Ascending aorta (tissue), 2 donors: Measurements from ENCODE around the gene AHNAK. TPM values are rescaled to one million over a fixed set of nuclear protein-coding genes. Genes with fewer than 3 reads are reported as not detected.

Experiments
- DNase-seq, 2 donors: peaks; one replicate each; pipeline ENCODE4 v3.0.0-alpha.2; 2019; ENCODE audit warnings: low spot score in 2 of 2
- H3K27ac ChIP-seq, 2 donors: fragments of 200-600 bp; sonication (generic); one replicate each; pipeline ENCODE4 v1.5.1; 2016 to 2017; ENCODE audit warnings: mild to moderate bottlenecking in 1 of 2
- H3K27me3 ChIP-seq: fragments of 200-600 bp; sonication (generic); one replicate; pipeline ENCODE4 v1.5.1; 2017
- H3K36me3 ChIP-seq, 2 donors: fragments of 200-600 bp; sonication (generic); one replicate each; pipeline ENCODE4 v1.5.1; 2016
- H3K4me1 ChIP-seq, 2 donors: fragments of 200-600 bp; sonication (generic); one replicate each; pipeline ENCODE4 v1.5.1; 2016 to 2017; ENCODE audit warnings: mild to moderate bottlenecking in 1 of 2
- H3K4me3 ChIP-seq, 2 donors: fragments of 200-600 bp; sonication (generic); one replicate each; pipeline ENCODE4 v1.5.1; 2016 to 2017; ENCODE audit warnings: mild to moderate bottlenecking in 1 of 2
- H3K9me3 ChIP-seq, 2 donors: fragments of 200-600 bp; sonication (generic); one replicate each; pipeline ENCODE4 v1.5.1; 2016
- intact Hi-C: fragments of 100-400 bp; cut with DNase I; formaldehyde crosslinking; loops from one replicate; pipeline ENCODE4 v1.15.1; 2023
- total RNA-seq: library from RNA; depleted of rRNA; stranded (reverse); fragments of >200 nt; gene quantifications from one replicate; pipeline ENCODE4 v1.1.0, GENCODE V29; 2016
- TF ChIP-seq, protein P1 (sequence below), 3 experiments: fragments of 200-600 bp in 2 of 3; fragments of 450-650 bp in 1 of 3; sonication (generic) in 2 of 3; IDR thresholded peaks; one replicate each; pipeline ENCODE4 v1.5.1; 2016 to 2019; ENCODE audit warnings: antibody characterized with exemption in 3 of 3, mild to moderate bottlenecking in 1 of 3, moderate library complexity in 1 of 3

The AHNAK gene
- total RNA-seq, 1 donor from 2014 or later = 718 TPM

GRCh38 chr11:62466444-62466843 lies 80.2 kb downstream of the AHNAK start:
- Histone ChIP-seq H3K27me3 (no peaks in the 10 kb centered on the region), H3K36me3 (no peaks in the 10 kb centered on the region), H3K9me3 (no peaks in the 10 kb centered on the region), H3K4me3 (no peak overlapping the region), H3K27ac (no peak overlapping the region), H3K4me1 (no peaks in the 10 kb centered on the region)
- TF ChIP-seq, protein P1, sequence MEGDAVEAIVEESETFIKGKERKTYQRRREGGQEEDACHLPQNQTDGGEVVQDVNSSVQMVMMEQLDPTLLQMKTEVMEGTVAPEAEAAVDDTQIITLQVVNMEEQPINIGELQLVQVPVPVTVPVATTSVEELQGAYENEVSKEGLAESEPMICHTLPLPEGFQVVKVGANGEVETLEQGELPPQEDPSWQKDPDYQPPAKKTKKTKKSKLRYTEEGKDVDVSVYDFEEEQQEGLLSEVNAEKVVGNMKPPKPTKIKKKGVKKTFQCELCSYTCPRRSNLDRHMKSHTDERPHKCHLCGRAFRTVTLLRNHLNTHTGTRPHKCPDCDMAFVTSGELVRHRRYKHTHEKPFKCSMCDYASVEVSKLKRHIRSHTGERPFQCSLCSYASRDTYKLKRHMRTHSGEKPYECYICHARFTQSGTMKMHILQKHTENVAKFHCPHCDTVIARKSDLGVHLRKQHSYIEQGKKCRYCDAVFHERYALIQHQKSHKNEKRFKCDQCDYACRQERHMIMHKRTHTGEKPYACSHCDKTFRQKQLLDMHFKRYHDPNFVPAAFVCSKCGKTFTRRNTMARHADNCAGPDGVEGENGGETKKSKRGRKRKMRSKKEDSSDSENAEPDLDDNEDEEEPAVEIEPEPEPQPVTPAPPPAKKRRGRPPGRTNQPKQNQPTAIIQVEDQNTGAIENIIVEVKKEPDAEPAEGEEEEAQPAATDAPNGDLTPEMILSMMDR (IDR thresholded peaks at IDR 0.05) = no peak
- no peak for DNase-seq
- intact Hi-C loops = no loop called here

- H3K27ac ChIP-seq = no peak overlapping the region
- no peaks in the 10 kb centered on the region for H3K4me1 ChIP-seq
- no peak overlapping the region for H3K4me3 ChIP-seq
- H3K27me3 ChIP-seq = no peaks in the 10 kb centered on the region
- H3K9me3 ChIP-seq = no peaks in the 10 kb centered on the region
- intact Hi-C loops = no loop called here
- TF ChIP-seq, protein P1 (IDR thresholded peaks at IDR 0.05) = no peak
- H3K36me3 ChIP-seq = no peaks in the 10 kb centered on the region
- DNase-seq = no peak
These were observed 82.0 kb downstream of the AHNAK start for GRCh38 chr11:62464655-62465054.

DNA sequence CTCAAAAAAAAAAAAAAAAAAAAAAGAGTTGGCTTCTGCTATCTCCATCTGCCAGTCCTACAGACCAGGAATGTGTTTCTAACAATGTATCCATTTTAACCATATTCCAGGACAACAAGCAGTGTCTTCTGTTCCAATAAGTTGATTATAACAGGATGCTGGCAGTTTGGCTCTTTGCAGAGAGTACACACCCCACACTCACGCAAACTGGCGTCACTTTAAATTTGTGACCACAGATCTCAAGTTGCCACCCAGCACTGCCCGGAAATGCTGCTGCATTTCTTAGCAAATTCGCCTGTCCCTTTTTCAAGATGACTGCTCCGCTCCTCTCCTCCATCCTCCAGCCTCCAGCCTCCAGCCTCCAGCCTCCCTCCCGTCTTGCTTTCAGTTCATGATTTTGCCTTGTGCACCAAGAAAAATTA lies 83.5 kb downstream of the AHNAK start:
- DNase-seq = no peak
- Histone ChIP-seq H3K27me3 (no peaks in the 10 kb centered on the region), H3K4me3 (no peak overlapping the region), H3K9me3 (no peaks in the 10 kb centered on the region), H3K36me3 (no peaks in the 10 kb centered on the region), H3K4me1 (no peaks in the 10 kb centered on the region), H3K27ac (no peak overlapping the region)
- intact Hi-C loops = no loop called here
- TF ChIP-seq, protein P1 (IDR thresholded peaks at IDR 0.05) = no peak

GRCh38 chr11:62462508-62462892 lies 84.1 kb downstream of the AHNAK start:
- Histone ChIP-seq H3K9me3 (no peaks in the 10 kb centered on the region), H3K27ac (no peak overlapping the region), H3K27me3 (no peaks in the 10 kb centered on the region), H3K4me3 (no peak overlapping the region), H3K36me3 (no peaks in the 10 kb centered on the region), H3K4me1 (no peaks in the 10 kb centered on the region)
- TF ChIP-seq, protein P1 (IDR thresholded peaks at IDR 0.05) = no peak
- no peak for DNase-seq
- intact Hi-C loops = no loop called here

DNA sequence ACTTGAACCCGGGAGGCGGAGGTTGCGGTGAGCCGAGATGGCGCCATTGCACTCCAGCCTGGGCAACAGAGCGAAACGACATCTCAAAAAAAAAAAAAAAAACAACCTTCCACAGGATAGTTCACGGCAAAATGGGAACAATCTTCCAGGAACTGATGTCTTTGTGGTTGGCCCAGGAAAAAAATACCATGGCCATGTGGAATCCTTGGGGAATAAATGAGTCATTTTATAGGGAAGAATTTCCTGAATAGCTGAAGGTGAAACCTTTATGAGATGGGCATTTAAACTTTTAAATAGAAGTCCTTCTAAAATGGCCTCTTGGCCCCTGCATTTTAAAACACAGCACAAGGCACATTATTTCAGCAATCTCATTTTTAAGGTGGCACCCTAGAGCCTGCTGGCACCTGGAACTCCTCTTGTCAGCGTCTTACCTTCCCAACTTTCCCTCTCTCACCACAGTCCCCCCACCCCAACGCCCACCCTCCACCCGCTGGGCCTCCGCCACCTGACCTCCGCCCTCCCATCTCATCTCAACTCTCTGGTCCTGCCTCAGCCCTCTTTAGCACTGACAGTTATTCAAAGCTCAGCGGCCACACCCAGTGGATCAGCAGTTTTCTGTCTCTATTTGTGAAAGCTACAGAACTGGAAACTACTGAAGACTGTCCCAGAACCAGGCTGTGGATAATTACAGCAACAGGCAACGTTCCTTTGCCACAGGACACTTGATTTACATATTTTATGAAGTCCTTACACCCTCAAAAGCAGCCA lies 84.7 kb downstream of the AHNAK start:
- TF ChIP-seq, protein P1 (IDR thresholded peaks at IDR 0.05) = no peak
- Histone ChIP-seq H3K4me3 (no peak overlapping the region), H3K36me3 (no peaks in the 10 kb centered on the region), H3K27me3 (no peaks in the 10 kb centered on the region), H3K9me3 (no peaks in the 10 kb centered on the region), H3K27ac (no peak overlapping the region), H3K4me1 (no peaks in the 10 kb centered on the region)
- intact Hi-C loops = no loop called here
- no peak for DNase-seq
